Loucy (cell line): ENCODE measurements around the gene FSD1L.

ENCODE experiments used
- EZH2phosphoT487 ChIP-seq: fragments of 200-600 bp; IDR thresholded peaks from 2 replicates; pipeline ENCODE4 v1.6.1; 2018; ENCODE audit warnings: antibody characterized with exemption, mild to moderate bottlenecking, moderate library complexity, borderline replicate concordance
- TF ChIP-seq, protein P1 (sequence below): fragments of 200-600 bp; sonication (generic); conservative IDR thresholded peaks from 2 replicates; pipeline ENCODE4 v1.5.1; 2014; ENCODE audit warnings: mild to moderate bottlenecking, antibody characterized with exemption, low read length

- TF ChIP-seq, protein P1, sequence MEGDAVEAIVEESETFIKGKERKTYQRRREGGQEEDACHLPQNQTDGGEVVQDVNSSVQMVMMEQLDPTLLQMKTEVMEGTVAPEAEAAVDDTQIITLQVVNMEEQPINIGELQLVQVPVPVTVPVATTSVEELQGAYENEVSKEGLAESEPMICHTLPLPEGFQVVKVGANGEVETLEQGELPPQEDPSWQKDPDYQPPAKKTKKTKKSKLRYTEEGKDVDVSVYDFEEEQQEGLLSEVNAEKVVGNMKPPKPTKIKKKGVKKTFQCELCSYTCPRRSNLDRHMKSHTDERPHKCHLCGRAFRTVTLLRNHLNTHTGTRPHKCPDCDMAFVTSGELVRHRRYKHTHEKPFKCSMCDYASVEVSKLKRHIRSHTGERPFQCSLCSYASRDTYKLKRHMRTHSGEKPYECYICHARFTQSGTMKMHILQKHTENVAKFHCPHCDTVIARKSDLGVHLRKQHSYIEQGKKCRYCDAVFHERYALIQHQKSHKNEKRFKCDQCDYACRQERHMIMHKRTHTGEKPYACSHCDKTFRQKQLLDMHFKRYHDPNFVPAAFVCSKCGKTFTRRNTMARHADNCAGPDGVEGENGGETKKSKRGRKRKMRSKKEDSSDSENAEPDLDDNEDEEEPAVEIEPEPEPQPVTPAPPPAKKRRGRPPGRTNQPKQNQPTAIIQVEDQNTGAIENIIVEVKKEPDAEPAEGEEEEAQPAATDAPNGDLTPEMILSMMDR = no peak
- TF ChIP-seq EZH2phosphoT487 = no peak
Measured at GRCh38 chr9:105473221-105473620, 25.4 kb downstream of the FSD1L start.
